HepG2 (cell line): ENCODE data around the gene NSD1. TPM values are rescaled to one million over a fixed set of nuclear protein-coding genes. Genes with fewer than 3 reads are reported as not detected.

Source experiments
- AGO2 ChIP-seq: fragments of 200-400 bp; formaldehyde crosslinking; optimal IDR thresholded peaks from 2 replicates; pipeline ENCODE3; 2017; ENCODE audit warnings: mild to moderate bottlenecking, low read depth, low read length, moderate library complexity
- FOXJ3 ChIP-seq: sonication (generic); formaldehyde crosslinking; IDR thresholded peaks from 2 replicates; pipeline ENCODE4 v1.4.0; 2020; ENCODE audit warnings: missing genetic modification reagents, mild to moderate bottlenecking, borderline replicate concordance
- HHEX ChIP-seq: IDR thresholded peaks from 2 replicates; pipeline ENCODE4 v1.6.1; 2016; ENCODE audit warnings: control low read depth
- HNF4G ChIP-seq, 2 experiments: sonication (generic) in 1 of 2; formaldehyde crosslinking in 1 of 2; IDR thresholded peaks; 2 replicates each; pipeline versions ENCODE4 v1.4.0 to v1.6.1; 2011 to 2020; ENCODE audit warnings: borderline replicate concordance in 2 of 2, low read depth in 2 of 2, mild to moderate bottlenecking in 2 of 2, low read length in 1 of 2, missing genetic modification reagents in 1 of 2, moderate library complexity in 1 of 2
- HOXA5 ChIP-seq: sonication (generic); formaldehyde crosslinking; IDR thresholded peaks from 2 replicates; pipeline ENCODE4 v1.4.0; 2020; ENCODE audit warnings: missing genetic modification reagents
- PITX1 ChIP-seq: sonication (generic); formaldehyde crosslinking; IDR thresholded peaks from 2 replicates; pipeline ENCODE4 v1.5.1; 2020; ENCODE audit warnings: mild to moderate bottlenecking, missing genetic modification reagents
- TBL1XR1 ChIP-seq: fragments of 150-350 bp; IDR thresholded peaks from 2 replicates; pipeline ENCODE4 v1.6.1; 2014; ENCODE audit warnings: borderline replicate concordance, low read length; ENCODE audit not compliant: partially characterized antibody
- TBX2 ChIP-seq: sonication (generic); formaldehyde crosslinking; IDR thresholded peaks from 2 replicates; pipeline ENCODE4 v1.5.0; 2020; ENCODE audit warnings: missing genetic modification reagents, mild to moderate bottlenecking, borderline replicate concordance
- ZNF614 ChIP-seq: IDR thresholded peaks from 2 replicates; pipeline ENCODE4 v1.6.1; 2018; ENCODE audit warnings: missing biosample characterization, missing genetic modification reagents, inconsistent platforms, borderline replicate concordance
- polyA plus RNA-seq, 8 experiments: library from polyadenylated mRNA; depleted of rRNA in 3 of 8; stranded (reverse) in 7 of 8; unstranded in 1 of 8; fragments of >200 nt; fragmentation: Illumina TruSeq in 4 of 8; extraction: Trizol in 4 of 8; gene quantifications; 2 replicates each; pipeline versions ENCODE4 v1.2.1 to v1.2.3, GENCODE V29; 2011 to 2016; ENCODE audit warnings: low read depth in 4 of 8, missing spikeins in 1 of 8, mixed read lengths in 1 of 8; ENCODE audit not compliant: insufficient read depth in 1 of 8
- total RNA-seq, 5 experiments: library from RNA; depleted of rRNA; stranded (reverse); fragments of >200 nt; fragmentation: Illumina TruSeq; extraction: Trizol; gene quantifications; 2 replicates each; pipeline ENCODE4 v1.2.3, GENCODE V29; 2016; ENCODE audit warnings: low read depth in 1 of 5
- TF ChIP-seq, protein P1 (sequence below): IDR thresholded peaks from 2 replicates; pipeline ENCODE4 v1.6.1; 2016
- TF ChIP-seq, protein P2 (sequence below): IDR thresholded peaks from 2 replicates; pipeline ENCODE4 v1.6.1; 2016; ENCODE audit warnings: low read depth, missing genetic modification reagents, missing compliant biosample characterization

The NSD1 gene
- total and polyA plus RNA-seq, 2 of the 13 experiments (the other 11 are each of a cell fraction or from before 2014, with no cell fraction given): 0.01 to 0.09 TPM

DNA sequence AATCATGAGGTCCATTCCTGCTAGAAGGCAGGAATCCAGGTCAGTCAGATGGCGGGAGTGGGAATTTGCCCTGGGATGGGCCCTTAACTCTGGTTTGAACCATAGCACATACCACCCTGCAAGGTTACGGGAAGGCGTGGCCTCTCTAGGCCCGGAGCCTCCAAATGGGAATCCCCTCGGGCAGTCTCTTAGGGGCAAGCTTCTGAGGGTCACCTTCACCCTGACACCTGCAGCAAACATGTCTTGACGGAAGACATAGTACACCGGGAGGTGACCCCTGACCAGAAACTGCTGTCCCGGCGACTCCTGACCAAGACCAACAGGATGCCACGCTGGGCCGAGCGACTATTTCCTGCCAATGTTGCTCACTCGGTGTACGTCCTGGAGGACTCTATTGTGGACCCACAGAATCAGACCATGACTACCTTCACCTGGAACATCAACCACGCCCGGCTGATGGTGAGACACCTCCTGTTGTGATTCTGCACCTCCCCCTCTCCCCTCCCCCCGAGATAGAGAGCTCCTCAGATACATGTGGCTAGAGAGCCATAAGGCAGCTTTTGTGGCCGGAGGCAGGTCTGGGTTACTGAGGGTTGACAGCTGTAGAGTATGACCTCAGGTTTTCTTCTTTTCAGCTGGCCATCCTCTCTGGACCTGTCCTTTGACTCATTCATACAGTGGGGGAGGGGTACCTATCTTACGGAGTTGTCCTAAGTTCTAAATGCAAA lies 171.0 kb downstream of the NSD1 start (continued):
- TF ChIP-seq, protein P1, sequence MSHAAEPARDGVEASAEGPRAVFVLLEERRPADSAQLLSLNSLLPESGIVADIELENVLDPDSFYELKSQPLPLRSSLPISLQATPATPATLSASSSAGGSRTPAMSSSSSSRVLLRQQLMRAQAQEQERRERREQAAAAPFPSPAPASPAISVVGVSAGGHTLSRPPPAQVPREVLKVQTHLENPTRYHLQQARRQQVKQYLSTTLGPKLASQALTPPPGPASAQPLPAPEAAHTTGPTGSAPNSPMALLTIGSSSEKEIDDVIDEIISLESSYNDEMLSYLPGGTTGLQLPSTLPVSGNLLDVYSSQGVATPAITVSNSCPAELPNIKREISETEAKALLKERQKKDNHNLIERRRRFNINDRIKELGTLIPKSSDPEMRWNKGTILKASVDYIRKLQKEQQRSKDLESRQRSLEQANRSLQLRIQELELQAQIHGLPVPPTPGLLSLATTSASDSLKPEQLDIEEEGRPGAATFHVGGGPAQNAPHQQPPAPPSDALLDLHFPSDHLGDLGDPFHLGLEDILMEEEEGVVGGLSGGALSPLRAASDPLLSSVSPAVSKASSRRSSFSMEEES (CRISPR knock-in tag): no peak
- TF ChIP-seq TBX2 (CRISPR knock-in tag): 0 out of 2 replicates have a peak, but pooled peaks have one; percentile 13
- no peak for TF ChIP-seq HOXA5 (CRISPR knock-in tag)
- TF ChIP-seq TBL1XR1: no peak
- TF ChIP-seq HHEX (CRISPR knock-in tag): no peak
- TF ChIP-seq FOXJ3: no peak
- no peak for TF ChIP-seq PITX1 (CRISPR knock-in tag)
- TF ChIP-seq ZNF614 (CRISPR knock-in tag): no peak
- TF ChIP-seq, protein P2, sequence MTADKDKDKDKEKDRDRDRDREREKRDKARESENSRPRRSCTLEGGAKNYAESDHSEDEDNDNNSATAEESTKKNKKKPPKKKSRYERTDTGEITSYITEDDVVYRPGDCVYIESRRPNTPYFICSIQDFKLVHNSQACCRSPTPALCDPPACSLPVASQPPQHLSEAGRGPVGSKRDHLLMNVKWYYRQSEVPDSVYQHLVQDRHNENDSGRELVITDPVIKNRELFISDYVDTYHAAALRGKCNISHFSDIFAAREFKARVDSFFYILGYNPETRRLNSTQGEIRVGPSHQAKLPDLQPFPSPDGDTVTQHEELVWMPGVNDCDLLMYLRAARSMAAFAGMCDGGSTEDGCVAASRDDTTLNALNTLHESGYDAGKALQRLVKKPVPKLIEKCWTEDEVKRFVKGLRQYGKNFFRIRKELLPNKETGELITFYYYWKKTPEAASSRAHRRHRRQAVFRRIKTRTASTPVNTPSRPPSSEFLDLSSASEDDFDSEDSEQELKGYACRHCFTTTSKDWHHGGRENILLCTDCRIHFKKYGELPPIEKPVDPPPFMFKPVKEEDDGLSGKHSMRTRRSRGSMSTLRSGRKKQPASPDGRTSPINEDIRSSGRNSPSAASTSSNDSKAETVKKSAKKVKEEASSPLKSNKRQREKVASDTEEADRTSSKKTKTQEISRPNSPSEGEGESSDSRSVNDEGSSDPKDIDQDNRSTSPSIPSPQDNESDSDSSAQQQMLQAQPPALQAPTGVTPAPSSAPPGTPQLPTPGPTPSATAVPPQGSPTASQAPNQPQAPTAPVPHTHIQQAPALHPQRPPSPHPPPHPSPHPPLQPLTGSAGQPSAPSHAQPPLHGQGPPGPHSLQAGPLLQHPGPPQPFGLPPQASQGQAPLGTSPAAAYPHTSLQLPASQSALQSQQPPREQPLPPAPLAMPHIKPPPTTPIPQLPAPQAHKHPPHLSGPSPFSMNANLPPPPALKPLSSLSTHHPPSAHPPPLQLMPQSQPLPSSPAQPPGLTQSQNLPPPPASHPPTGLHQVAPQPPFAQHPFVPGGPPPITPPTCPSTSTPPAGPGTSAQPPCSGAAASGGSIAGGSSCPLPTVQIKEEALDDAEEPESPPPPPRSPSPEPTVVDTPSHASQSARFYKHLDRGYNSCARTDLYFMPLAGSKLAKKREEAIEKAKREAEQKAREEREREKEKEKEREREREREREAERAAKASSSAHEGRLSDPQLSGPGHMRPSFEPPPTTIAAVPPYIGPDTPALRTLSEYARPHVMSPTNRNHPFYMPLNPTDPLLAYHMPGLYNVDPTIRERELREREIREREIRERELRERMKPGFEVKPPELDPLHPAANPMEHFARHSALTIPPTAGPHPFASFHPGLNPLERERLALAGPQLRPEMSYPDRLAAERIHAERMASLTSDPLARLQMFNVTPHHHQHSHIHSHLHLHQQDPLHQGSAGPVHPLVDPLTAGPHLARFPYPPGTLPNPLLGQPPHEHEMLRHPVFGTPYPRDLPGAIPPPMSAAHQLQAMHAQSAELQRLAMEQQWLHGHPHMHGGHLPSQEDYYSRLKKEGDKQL (CRISPR knock-in tag): no peak
- TF ChIP-seq AGO2: no peak
- TF ChIP-seq HNF4G (IDR thresholded peaks at IDR 0.05; ENCODE audit: borderline replicate concordance, low read depth, low read length): peak; percentile 33; the same call in 1 of the 2 replicates
- TF ChIP-seq HNF4G (CRISPR knock-in tag; IDR thresholded peaks at IDR 0.05; ENCODE audit: borderline replicate concordance, low read depth): no peak
